Trophoblast cell (in vitro differentiated cells and primary cell): ENCODE measurements around the gene DYNC1I2.

Source experiments
- DNase-seq, 2 donors: peaks; one replicate each; pipeline ENCODE4 v3.0.0-alpha.2; 2016
- H2AFZ ChIP-seq: 2 replicates; pipeline ENCODE4 v1.6.1; 2013; ENCODE audit warnings: low read length, moderate library complexity, mild to moderate bottlenecking; ENCODE audit not compliant: insufficient read depth, poor library complexity
- H2AK5ac ChIP-seq: 2 replicates; pipeline ENCODE4 v1.6.1; 2013; ENCODE audit warnings: mild to moderate bottlenecking, low read length
- H2BK120ac ChIP-seq: 2 replicates; pipeline ENCODE4 v1.6.1; 2013; ENCODE audit warnings: low read length, mild to moderate bottlenecking, moderate library complexity; ENCODE audit not compliant: insufficient read depth, poor library complexity
- H2BK12ac ChIP-seq: 2 replicates; pipeline ENCODE4 v1.6.1; 2013; ENCODE audit warnings: mild to moderate bottlenecking, low read length, moderate library complexity
- H2BK5ac ChIP-seq: 2 replicates; pipeline ENCODE4 v1.6.1; 2013; ENCODE audit warnings: low read length, low read depth, moderate library complexity, mild to moderate bottlenecking; ENCODE audit not compliant: poor library complexity
- H3K14ac ChIP-seq: 2 replicates; pipeline ENCODE4 v1.6.1; 2013; ENCODE audit warnings: mild to moderate bottlenecking, low read length
- H3K18ac ChIP-seq: 2 replicates; pipeline ENCODE4 v1.6.1; 2013; ENCODE audit warnings: mild to moderate bottlenecking, low read length
- H3K23ac ChIP-seq: 2 replicates; pipeline ENCODE4 v1.6.1; 2013; ENCODE audit warnings: low read length
- H3K27ac ChIP-seq: 2 replicates; pipeline ENCODE4 v1.5.1; 2013; ENCODE audit warnings: low read depth, mild to moderate bottlenecking, inconsistent platforms, low read length, moderate library complexity
- H3K27me3 ChIP-seq: 2 replicates; pipeline ENCODE4 v1.6.1; 2013; ENCODE audit warnings: inconsistent platforms, mild to moderate bottlenecking, low read length, moderate library complexity; ENCODE audit not compliant: insufficient read depth
- H3K36me3 ChIP-seq, 2 experiments: 1 replicate in 1 of 2; 2 replicates in 1 of 2; pipeline ENCODE4 v1.6.1; 2013; ENCODE audit warnings: low read length in 2 of 2, mild to moderate bottlenecking in 2 of 2, moderate library complexity in 1 of 2; ENCODE audit not compliant: insufficient read depth in 2 of 2, control insufficient read depth in 1 of 2
- H3K4ac ChIP-seq: 2 replicates; pipeline ENCODE4 v1.6.1; 2013; ENCODE audit warnings: low read depth, mild to moderate bottlenecking, low read length, moderate library complexity
- H3K4me1 ChIP-seq, 2 experiments: 1 replicate in 1 of 2; 2 replicates in 1 of 2; pipeline ENCODE4 v1.6.1; 2013; ENCODE audit warnings: low read length in 2 of 2, mild to moderate bottlenecking in 2 of 2, moderate library complexity in 1 of 2; ENCODE audit not compliant: insufficient read depth in 2 of 2, control insufficient read depth in 1 of 2
- H3K4me2 ChIP-seq: 2 replicates; pipeline ENCODE4 v1.6.1; 2013; ENCODE audit warnings: inconsistent platforms, mild to moderate bottlenecking, low read length, moderate library complexity
- H3K4me3 ChIP-seq: 2 replicates; pipeline ENCODE4 v1.5.1; 2013; ENCODE audit warnings: mild to moderate bottlenecking, low read depth, low read length, inconsistent platforms
- H3K79me1 ChIP-seq: one replicate; pipeline ENCODE4 v1.6.1; 2013; ENCODE audit warnings: low read length
- H3K79me2 ChIP-seq: 2 replicates; pipeline ENCODE4 v1.6.1; 2013; ENCODE audit warnings: low read length, mild to moderate bottlenecking; ENCODE audit not compliant: control insufficient read depth, insufficient read depth, poor library complexity
- H3K9ac ChIP-seq: 2 replicates; pipeline ENCODE4 v1.6.1; 2013; ENCODE audit warnings: mild to moderate bottlenecking, low read length
- H3K9me3 ChIP-seq: 2 replicates; pipeline ENCODE4 v1.6.1; 2013; ENCODE audit warnings: low read depth, mild to moderate bottlenecking, control low read depth, inconsistent platforms, low read length; ENCODE audit not compliant: insufficient read depth
- H4K12ac ChIP-seq: 2 replicates; pipeline ENCODE4 v1.6.1; 2013; ENCODE audit warnings: low read depth, mild to moderate bottlenecking, low read length, moderate library complexity
- H4K8ac ChIP-seq: 2 replicates; pipeline ENCODE4 v1.6.1; 2013; ENCODE audit warnings: low read depth, mild to moderate bottlenecking, low read length, moderate library complexity
- H4K91ac ChIP-seq: one replicate; pipeline ENCODE4 v1.6.1; 2013; ENCODE audit warnings: low read depth, mild to moderate bottlenecking, low read length, moderate library complexity
- WGBS: extraction: QIAGEN DNeasy Blood & Tissue Kit; methylation state at CpG from one replicate; pipeline ENCODE4 v1.1.7; 2013; ENCODE audit warnings: missing lambda C conversion rate; ENCODE audit not compliant: insufficient read length, insufficient coverage; ENCODE audit errors: extremely low coverage; 5-methylcytosine and 5-hydroxymethylcytosine counted together

Gene DYNC1I2

DNA sequence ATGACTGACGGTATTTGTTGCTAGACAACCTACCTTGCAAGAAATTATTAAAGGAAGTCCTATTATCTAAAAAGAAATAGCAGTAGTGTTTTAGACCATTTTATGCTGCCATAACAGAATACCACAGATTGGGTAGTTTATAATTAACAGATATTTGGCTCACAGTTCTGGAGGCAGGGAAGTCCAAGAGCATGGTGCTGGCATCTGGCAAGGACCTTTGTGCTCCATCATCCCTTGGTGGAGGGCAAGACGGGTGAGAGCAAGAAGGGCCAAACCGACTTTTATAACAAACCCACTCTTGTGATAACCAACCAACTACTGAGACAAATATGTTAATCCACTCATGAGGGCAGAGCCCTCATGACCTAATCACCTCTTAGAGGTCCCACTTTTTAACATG is 91.2 kb downstream of the DYNC1I2 start:
- Histone ChIP-seq H3K4ac (no peak overlapping the region), H4K8ac (no peak overlapping the region), H2AK5ac (no peak overlapping the region), H3K9me3 (peaks cover 2% of the 10 kb centered on the region), H4K12ac (no peak overlapping the region), H2BK5ac (no peak overlapping the region), H3K4me3 (no peak overlapping the region), H3K27me3 (no peaks in the 10 kb centered on the region), H3K79me2 (no peaks in the 10 kb centered on the region), H3K36me3 (peaks cover 0 to 1% of the 10 kb centered on the region in 2 experiments), H3K4me1 (no peaks in the 10 kb centered on the region), H3K4me2 (no peak overlapping the region), H3K23ac (no peak overlapping the region), H3K9ac (no peak overlapping the region), H3K14ac (no peak overlapping the region), H2AFZ (no peak overlapping the region), H2BK120ac (no peak overlapping the region), H3K18ac (no peak overlapping the region), H4K91ac (no peak overlapping the region), H3K79me1 (no peaks in the 10 kb centered on the region), H3K27ac (no peak overlapping the region), H2BK12ac (no peak overlapping the region)
- no peak for DNase-seq
- no CpG with 5 or more reads among the region's 3 CpGs for WGBS

DNA sequence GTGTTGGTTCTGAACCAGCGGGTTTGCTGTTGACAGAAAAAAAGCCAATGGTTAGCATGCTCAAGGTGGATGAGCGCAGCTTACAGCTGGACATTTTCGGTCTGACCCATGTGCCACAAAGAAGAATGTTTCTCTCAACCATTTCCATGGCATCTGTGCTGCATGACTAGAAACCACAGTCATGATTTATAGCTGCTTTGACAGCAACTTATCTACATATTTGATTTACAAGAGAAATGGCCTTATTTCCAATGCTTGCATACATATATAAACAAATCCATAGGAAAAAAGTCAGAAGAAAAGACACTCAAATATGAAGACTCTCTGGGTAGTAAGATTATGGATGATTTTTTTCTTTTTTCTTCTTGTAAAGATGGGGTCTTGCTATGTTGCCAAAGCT is 98.2 kb downstream of the DYNC1I2 start:
- H3K36me3 ChIP-seq, result peaks cover 0 to 3% of the 10 kb centered on the region in 2 experiments
- no peaks in the 10 kb centered on the region for H3K79me2 ChIP-seq
- H3K4me1 ChIP-seq, result peaks cover 0 to 3% of the 10 kb centered on the region in 2 experiments
- H4K8ac ChIP-seq, result no peak overlapping the region
- no peak overlapping the region for H3K27ac ChIP-seq
- H3K9ac ChIP-seq, result peak overlapping the region; percentile 21
- H3K14ac ChIP-seq, result no peak overlapping the region
- H2AK5ac ChIP-seq, result no peak overlapping the region
- no peak overlapping the region for H4K12ac ChIP-seq
- no peak overlapping the region for H4K91ac ChIP-seq
- H3K4ac ChIP-seq, result no peak overlapping the region
- H2AFZ ChIP-seq, result no peak overlapping the region
- H3K9me3 ChIP-seq, result no peaks in the 10 kb centered on the region
- no peak overlapping the region for H3K23ac ChIP-seq
- no peak overlapping the region for H3K18ac ChIP-seq
- no peak overlapping the region for H3K4me3 ChIP-seq
- no peak for DNase-seq
- H2BK5ac ChIP-seq, result no peak overlapping the region
- WGBS, result no CpG with 5 or more reads among the region's 3 CpGs
- no peaks in the 10 kb centered on the region for H3K79me1 ChIP-seq
- no peak overlapping the region for H2BK12ac ChIP-seq
- no peak overlapping the region for H3K4me2 ChIP-seq
- H2BK120ac ChIP-seq, result no peak overlapping the region
- H3K27me3 ChIP-seq, result no peaks in the 10 kb centered on the region

DNA sequence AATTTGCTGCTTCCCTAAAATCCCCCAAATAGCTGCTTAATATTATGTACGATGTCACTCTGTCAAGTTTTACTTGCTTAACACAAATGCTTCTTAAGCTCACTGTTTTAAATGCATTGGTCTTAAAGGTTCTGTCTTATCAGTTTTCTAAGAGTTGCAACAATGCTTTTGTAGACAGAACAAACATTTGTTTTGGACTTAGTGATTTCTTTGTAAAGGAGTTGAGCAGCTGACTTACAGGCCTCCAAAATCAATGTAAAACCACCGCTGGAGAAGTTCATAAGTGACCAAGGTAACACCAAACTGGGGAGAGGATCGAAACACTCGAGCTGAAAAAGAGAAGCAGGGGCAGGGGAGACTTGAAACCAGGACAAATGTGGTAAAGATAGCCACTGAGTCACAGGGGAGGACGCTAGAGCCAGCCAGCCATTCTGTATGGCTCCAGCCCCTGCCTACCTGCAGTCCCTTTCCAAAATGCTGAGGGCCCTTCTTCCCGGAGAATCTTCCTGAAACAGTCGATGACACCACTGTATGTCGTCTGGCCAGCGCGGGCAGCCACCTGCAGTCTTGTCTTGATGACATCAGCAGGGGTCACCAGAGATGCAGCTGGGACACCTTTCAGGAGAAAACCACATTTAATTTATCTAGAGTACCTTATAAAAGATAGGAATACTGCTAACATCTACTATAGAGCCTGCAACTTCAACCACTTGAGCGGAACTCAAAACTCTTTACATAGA is 100.2 kb downstream of the DYNC1I2 start:
- H4K91ac ChIP-seq, result no peak overlapping the region
- no peak overlapping the region for H3K4ac ChIP-seq
- no peaks in the 10 kb centered on the region for H3K9me3 ChIP-seq
- no peak overlapping the region for H2BK12ac ChIP-seq
- no peak overlapping the region for H3K27ac ChIP-seq
- H2BK5ac ChIP-seq, result no peak overlapping the region
- H3K36me3 ChIP-seq, result peaks cover 0 to 3% of the 10 kb centered on the region in 2 experiments
- WGBS, result no CpG with 5 or more reads among the region's 11 CpGs
- peak overlapping the region; percentile 6 for H2BK120ac ChIP-seq
- H3K18ac ChIP-seq, result no peak overlapping the region
- no peak overlapping the region for H3K4me3 ChIP-seq
- H3K14ac ChIP-seq, result no peak overlapping the region
- H3K4me1 ChIP-seq, result peaks cover 0 to 3% of the 10 kb centered on the region in 2 experiments
- H3K79me2 ChIP-seq, result no peaks in the 10 kb centered on the region
- no peak overlapping the region for H2AFZ ChIP-seq
- H3K79me1 ChIP-seq, result no peaks in the 10 kb centered on the region
- no peaks in the 10 kb centered on the region for H3K27me3 ChIP-seq
- no peak overlapping the region for H3K9ac ChIP-seq
- no peak overlapping the region for H3K4me2 ChIP-seq
- no peak overlapping the region for H2AK5ac ChIP-seq
- no peak overlapping the region for H4K8ac ChIP-seq
- H4K12ac ChIP-seq, result no peak overlapping the region
- H3K23ac ChIP-seq, result no peak overlapping the region
- no peak for DNase-seq

DNA sequence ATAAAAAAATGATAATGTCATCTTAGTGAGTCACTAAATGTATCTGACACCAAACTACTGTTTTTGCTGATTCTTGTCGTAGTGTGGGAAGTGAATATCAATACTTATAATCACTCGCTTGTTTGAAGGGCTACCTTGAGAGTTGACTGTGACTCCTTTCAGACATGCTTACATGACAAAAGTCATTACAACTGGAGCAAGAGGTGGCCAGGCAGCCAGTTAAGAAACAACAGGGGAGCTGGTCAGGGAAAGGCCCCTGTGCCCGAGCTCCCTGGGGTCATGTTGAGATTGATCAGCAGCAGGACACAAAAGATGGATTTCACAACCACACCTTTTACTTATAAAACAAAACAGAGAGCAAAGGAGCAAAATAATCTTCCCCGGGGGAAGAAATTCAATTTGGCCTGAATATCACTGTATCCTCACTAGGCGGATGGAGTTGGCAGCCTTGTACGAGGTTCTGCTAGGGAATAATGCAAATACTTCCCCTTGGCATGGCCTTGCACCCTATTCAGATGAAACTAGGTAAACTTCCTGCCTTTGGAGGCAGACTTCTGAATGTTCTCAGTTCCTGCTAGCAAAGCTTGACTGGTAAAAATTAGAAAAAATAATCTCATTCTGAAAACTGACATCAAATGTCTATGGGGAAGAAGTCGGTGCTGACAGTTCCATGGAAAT is 101.2 kb downstream of the DYNC1I2 start:
- Histone ChIP-seq H4K8ac (no peak overlapping the region), H3K23ac (no peak overlapping the region), H3K79me2 (no peaks in the 10 kb centered on the region), H3K4ac (no peak overlapping the region), H3K27me3 (no peaks in the 10 kb centered on the region), H2BK5ac (no peak overlapping the region), H4K91ac (no peak overlapping the region), H4K12ac (no peak overlapping the region), H3K14ac (no peak overlapping the region), H3K4me2 (no peak overlapping the region), H3K79me1 (no peaks in the 10 kb centered on the region), H2BK12ac (no peak overlapping the region), H3K4me3 (no peak overlapping the region), H3K36me3 (peaks cover 0 to 3% of the 10 kb centered on the region in 2 experiments), H3K27ac (no peak overlapping the region), H3K9ac (no peak overlapping the region), H3K9me3 (no peaks in the 10 kb centered on the region), H3K18ac (no peak overlapping the region), H2BK120ac (no peak overlapping the region), H3K4me1 (peaks cover under 1 to 4% of the 10 kb centered on the region in 2 experiments), H2AK5ac (no peak overlapping the region), H2AFZ (no peak overlapping the region)
- DNase-seq, result no peak
- WGBS, result no CpG with 5 or more reads among the region's 7 CpGs
